Hepatocyte (in vitro differentiated cells): ENCODE data around the gene INPP5D. TPM values are rescaled to one million over a fixed set of nuclear protein-coding genes. Genes with fewer than 3 reads are reported as not detected.

Experiments
- DNase-seq: peaks from one replicate; pipeline ENCODE4 v3.0.0-alpha.2; 2016; ENCODE audit warnings: low spot score
- H2AFZ ChIP-seq: fragments of 200-600 bp; sonication (generic); 2 replicates; pipeline ENCODE4 v1.6.0; 2016; ENCODE audit warnings: antibody characterized with exemption, mild to moderate bottlenecking
- H3K27ac ChIP-seq: fragments of 200-600 bp; sonication (generic); 2 replicates; pipeline ENCODE4 v1.5.1; 2016; ENCODE audit warnings: mild to moderate bottlenecking
- H3K27me3 ChIP-seq: fragments of 200-600 bp; sonication (generic); 2 replicates; pipeline ENCODE4 v1.6.1; 2016
- H3K36me3 ChIP-seq: fragments of 200-600 bp; sonication (generic); replicated peaks from 2 replicates; pipeline ENCODE4 v1.5.1; 2016; ENCODE audit warnings: low read depth; ENCODE audit not compliant: insufficient read depth
- H3K4me1 ChIP-seq: fragments of 200-600 bp; sonication (generic); 2 replicates; pipeline ENCODE4 v1.5.1; 2016; ENCODE audit warnings: mild to moderate bottlenecking, moderate library complexity; ENCODE audit not compliant: insufficient read depth
- H3K4me2 ChIP-seq: fragments of 200-600 bp; sonication (generic); 2 replicates; pipeline ENCODE4 v1.6.0; 2016
- H3K4me3 ChIP-seq: fragments of 200-600 bp; sonication (generic); 2 replicates; pipeline ENCODE4 v1.5.1; 2016; ENCODE audit warnings: mild to moderate bottlenecking
- H3K79me2 ChIP-seq: fragments of 200-600 bp; sonication (generic); 2 replicates; pipeline ENCODE4 v1.6.0; 2017; ENCODE audit warnings: mild to moderate bottlenecking
- H3K9me2 ChIP-seq: fragments of 200-600 bp; sonication (generic); replicated peaks from 2 replicates; pipeline ENCODE4 v1.6.0; 2017; ENCODE audit warnings: mild to moderate bottlenecking; ENCODE audit not compliant: insufficient read depth
- H3K9me3 ChIP-seq: fragments of 200-600 bp; sonication (generic); 2 replicates; pipeline ENCODE4 v1.5.1; 2016; ENCODE audit warnings: low read depth, mild to moderate bottlenecking
- H4K20me1 ChIP-seq: fragments of 200-600 bp; sonication (generic); 2 replicates; pipeline ENCODE4 v1.6.0; 2016; ENCODE audit warnings: mild to moderate bottlenecking; ENCODE audit not compliant: insufficient read depth, poor library complexity, severe bottlenecking
- EZH2 ChIP-seq: fragments of 200-600 bp; sonication (generic); IDR thresholded peaks from 2 replicates; pipeline ENCODE4 v1.6.1; 2016; ENCODE audit warnings: antibody characterized with exemption, mild to moderate bottlenecking, borderline replicate concordance
- EZH2phosphoT487 ChIP-seq: fragments of 200-600 bp; sonication (generic); IDR thresholded peaks from one replicate; pipeline ENCODE4 v1.6.1; 2018; ENCODE audit warnings: antibody characterized with exemption, mild to moderate bottlenecking, low read depth, moderate library complexity; ENCODE audit not compliant: unreplicated experiment, severe bottlenecking
- WGBS: methylation state at CpG from one replicate; pipeline ENCODE4 v1.1.6; 2016; ENCODE audit warnings: low lambda C conversion rate; ENCODE audit errors: missing lambda C conversion rate; 5-methylcytosine and 5-hydroxymethylcytosine counted together
- polyA plus RNA-seq: library from polyadenylated mRNA; unstranded; fragments of >200 nt; fragmentation: Nextera tagmentation; extraction: Ambion mirVana; gene quantifications from 2 replicates; pipeline ENCODE4 v1.2.1, GENCODE V29; 2016
- total RNA-seq: library from RNA; depleted of rRNA; stranded (reverse); fragments of >200 nt; gene quantifications from 2 replicates; pipeline ENCODE4 v1.2.3, GENCODE V29; 2014
- TF ChIP-seq, protein P1 (sequence below): fragments of 200-600 bp; sonication (generic); IDR thresholded peaks from 2 replicates; pipeline ENCODE4 v1.5.1; 2016; ENCODE audit warnings: antibody characterized with exemption, mild to moderate bottlenecking; ENCODE audit not compliant: poor library complexity

INPP5D gene
- total and polyA plus RNA-seq, 2 experiments from 2014 or later, result 3.3 to 5.2 TPM

DNA sequence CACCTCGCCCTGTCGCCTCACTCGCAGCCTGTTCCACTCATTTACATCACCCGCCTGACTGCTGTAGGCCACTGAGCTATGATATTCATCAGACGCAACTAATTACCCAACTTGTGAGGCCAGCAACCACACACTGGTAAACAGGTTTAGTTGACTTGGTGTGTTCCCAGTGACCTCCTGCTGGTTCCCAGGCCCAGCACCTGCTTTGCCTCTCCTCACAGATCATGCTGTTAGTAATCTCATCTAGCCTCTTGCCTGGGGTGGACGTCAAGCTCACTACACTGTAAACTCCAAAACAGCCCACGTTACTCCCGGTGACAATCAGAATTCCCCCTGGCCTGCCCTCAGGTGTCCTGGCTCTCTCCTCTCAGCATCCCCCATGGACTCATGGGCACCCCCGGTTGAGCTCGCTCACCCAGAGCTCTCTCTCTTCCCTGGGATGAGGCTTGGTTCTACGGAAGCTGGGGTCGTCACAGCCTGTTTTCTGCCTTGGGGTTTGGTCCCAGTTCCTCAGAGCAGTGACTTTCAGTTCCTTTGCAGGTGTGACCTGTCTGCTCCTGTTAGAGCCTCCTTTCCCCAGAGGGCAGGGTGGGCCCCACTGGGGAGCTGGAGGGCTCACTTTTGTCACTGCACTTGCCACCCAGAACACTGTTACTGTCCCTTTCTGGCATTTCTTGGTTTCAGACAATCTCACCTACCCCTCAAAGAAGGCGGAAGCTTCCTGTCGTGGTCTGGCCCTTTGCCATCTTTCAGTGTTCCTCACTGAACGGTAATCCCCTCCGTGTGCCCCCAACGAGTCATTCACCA, 40.3 kb downstream of the INPP5D start:
- H2AFZ ChIP-seq, result no peak overlapping the region
- no peaks in the 10 kb centered on the region for H3K36me3 ChIP-seq
- no peaks in the 10 kb centered on the region for H3K9me3 ChIP-seq
- H3K27ac ChIP-seq, result no peak overlapping the region
- no peak overlapping the region for H3K4me3 ChIP-seq
- TF ChIP-seq EZH2phosphoT487 (no peak), EZH2 (no peak)
- TF ChIP-seq, protein P1, sequence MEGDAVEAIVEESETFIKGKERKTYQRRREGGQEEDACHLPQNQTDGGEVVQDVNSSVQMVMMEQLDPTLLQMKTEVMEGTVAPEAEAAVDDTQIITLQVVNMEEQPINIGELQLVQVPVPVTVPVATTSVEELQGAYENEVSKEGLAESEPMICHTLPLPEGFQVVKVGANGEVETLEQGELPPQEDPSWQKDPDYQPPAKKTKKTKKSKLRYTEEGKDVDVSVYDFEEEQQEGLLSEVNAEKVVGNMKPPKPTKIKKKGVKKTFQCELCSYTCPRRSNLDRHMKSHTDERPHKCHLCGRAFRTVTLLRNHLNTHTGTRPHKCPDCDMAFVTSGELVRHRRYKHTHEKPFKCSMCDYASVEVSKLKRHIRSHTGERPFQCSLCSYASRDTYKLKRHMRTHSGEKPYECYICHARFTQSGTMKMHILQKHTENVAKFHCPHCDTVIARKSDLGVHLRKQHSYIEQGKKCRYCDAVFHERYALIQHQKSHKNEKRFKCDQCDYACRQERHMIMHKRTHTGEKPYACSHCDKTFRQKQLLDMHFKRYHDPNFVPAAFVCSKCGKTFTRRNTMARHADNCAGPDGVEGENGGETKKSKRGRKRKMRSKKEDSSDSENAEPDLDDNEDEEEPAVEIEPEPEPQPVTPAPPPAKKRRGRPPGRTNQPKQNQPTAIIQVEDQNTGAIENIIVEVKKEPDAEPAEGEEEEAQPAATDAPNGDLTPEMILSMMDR, result no peak
- no peaks in the 10 kb centered on the region for H3K27me3 ChIP-seq
- no peaks in the 10 kb centered on the region for H3K4me1 ChIP-seq
- H3K4me2 ChIP-seq, result no peak overlapping the region
- no peaks in the 10 kb centered on the region for H4K20me1 ChIP-seq
- H3K79me2 ChIP-seq, result no peaks in the 10 kb centered on the region
- H3K9me2 ChIP-seq, result no peaks in the 10 kb centered on the region
- 86% methylated on average over 17 of the region's 17 CpGs for WGBS
- no peak for DNase-seq

DNA sequence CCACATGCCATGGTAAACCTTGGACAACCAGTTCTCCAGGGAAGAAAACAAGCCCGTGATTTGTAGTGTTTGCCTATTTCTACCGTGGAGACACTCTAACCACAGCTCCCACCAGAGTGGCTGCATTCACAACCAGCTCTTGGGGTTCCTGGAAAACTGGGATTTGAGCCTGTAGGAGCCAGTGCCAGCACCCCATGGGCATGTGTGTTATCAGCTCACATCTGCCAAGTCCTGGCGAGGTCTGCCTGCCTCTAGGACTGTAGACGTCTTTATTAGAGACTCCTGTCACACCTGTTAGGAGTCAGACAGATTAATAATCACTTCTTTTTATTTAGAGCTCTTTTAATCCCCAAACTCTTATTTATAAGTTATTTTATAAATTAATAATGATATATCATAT, 41.0 kb downstream of the INPP5D start:
- no peak overlapping the region for H2AFZ ChIP-seq
- no peaks in the 10 kb centered on the region for H3K36me3 ChIP-seq
- TF ChIP-seq EZH2 (no peak), EZH2phosphoT487 (no peak)
- TF ChIP-seq, protein P1, result no peak
- no peak overlapping the region for H3K4me2 ChIP-seq
- WGBS, result 85% methylated on average over 4 of the region's 4 CpGs
- H3K4me3 ChIP-seq, result no peak overlapping the region
- H3K79me2 ChIP-seq, result no peaks in the 10 kb centered on the region
- H3K4me1 ChIP-seq, result no peaks in the 10 kb centered on the region
- H4K20me1 ChIP-seq, result no peaks in the 10 kb centered on the region
- no peaks in the 10 kb centered on the region for H3K9me2 ChIP-seq
- H3K27ac ChIP-seq, result no peak overlapping the region
- no peaks in the 10 kb centered on the region for H3K27me3 ChIP-seq
- no peaks in the 10 kb centered on the region for H3K9me3 ChIP-seq
- DNase-seq, result no peak

DNA sequence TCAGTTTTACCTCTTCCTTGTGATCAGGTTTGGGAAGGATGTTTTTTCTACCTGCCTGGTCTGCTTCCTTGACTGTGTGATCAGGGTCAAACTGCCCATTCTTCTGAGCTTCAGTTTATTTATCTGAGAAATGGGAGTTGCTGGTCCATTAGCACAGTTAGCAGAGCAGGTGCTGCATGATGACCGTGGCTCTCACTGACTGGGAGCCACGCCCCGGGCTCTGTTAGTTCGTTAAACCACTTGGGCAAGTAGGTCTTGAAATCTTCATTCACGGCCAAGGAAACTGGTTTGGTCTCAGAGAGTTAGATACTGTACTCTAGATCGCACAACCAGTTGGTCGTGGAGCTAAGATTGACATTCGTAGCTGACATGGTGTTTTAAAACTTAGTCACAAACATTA, 41.7 kb downstream of the INPP5D start:
- no peaks in the 10 kb centered on the region for H3K4me1 ChIP-seq
- no peak overlapping the region for H3K4me3 ChIP-seq
- H3K4me2 ChIP-seq, result no peak overlapping the region
- H3K79me2 ChIP-seq, result no peaks in the 10 kb centered on the region
- H2AFZ ChIP-seq, result no peak overlapping the region
- H3K27me3 ChIP-seq, result no peaks in the 10 kb centered on the region
- no peaks in the 10 kb centered on the region for H3K9me2 ChIP-seq
- H4K20me1 ChIP-seq, result no peaks in the 10 kb centered on the region
- TF ChIP-seq, protein P1, result no peak
- TF ChIP-seq EZH2phosphoT487 (no peak), EZH2 (no peak)
- H3K27ac ChIP-seq, result no peak overlapping the region
- no peaks in the 10 kb centered on the region for H3K9me3 ChIP-seq
- DNase-seq, result no peak
- H3K36me3 ChIP-seq, result no peaks in the 10 kb centered on the region
- 86% methylated on average over 8 of the region's 8 CpGs for WGBS
